NB4 (cell line): ENCODE data around the gene ACTN3.

Experiments used
- POLR2A ChIP-seq: IDR thresholded peaks from 2 replicates; pipeline ENCODE4 v1.6.1; 2011; ENCODE audit warnings: mild to moderate bottlenecking; ENCODE audit not compliant: insufficient read length; ENCODE audit errors: extremely low read depth
- TF ChIP-seq, protein P1 (sequence below): IDR thresholded peaks from one replicate; pipeline ENCODE4 v1.5.1; 2012; ENCODE audit warnings: low read depth, low read length

DNA sequence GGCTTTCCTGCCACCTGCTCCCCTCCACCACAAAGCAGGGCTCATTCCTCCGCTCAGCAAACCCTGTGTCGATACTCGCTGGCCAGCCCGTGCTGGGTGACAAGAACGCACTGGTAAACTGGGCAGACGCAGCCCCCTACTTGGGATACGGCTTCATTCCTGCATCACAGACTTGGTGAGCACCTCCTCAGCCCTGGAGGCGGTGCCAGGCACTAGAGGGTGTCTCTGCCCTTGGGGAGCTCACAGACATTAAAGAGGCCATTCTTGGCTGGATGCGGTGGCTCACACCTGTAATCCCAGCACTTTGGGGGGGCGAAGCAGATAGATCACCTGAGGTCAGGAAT is 6.9 kb upstream of the ACTN3 start:
- TF ChIP-seq, protein P1, sequence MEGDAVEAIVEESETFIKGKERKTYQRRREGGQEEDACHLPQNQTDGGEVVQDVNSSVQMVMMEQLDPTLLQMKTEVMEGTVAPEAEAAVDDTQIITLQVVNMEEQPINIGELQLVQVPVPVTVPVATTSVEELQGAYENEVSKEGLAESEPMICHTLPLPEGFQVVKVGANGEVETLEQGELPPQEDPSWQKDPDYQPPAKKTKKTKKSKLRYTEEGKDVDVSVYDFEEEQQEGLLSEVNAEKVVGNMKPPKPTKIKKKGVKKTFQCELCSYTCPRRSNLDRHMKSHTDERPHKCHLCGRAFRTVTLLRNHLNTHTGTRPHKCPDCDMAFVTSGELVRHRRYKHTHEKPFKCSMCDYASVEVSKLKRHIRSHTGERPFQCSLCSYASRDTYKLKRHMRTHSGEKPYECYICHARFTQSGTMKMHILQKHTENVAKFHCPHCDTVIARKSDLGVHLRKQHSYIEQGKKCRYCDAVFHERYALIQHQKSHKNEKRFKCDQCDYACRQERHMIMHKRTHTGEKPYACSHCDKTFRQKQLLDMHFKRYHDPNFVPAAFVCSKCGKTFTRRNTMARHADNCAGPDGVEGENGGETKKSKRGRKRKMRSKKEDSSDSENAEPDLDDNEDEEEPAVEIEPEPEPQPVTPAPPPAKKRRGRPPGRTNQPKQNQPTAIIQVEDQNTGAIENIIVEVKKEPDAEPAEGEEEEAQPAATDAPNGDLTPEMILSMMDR = no peak
- no peak for TF ChIP-seq POLR2A
